Neural cell (in vitro differentiated cells): ENCODE data around the gene TNS1.

Experiments used
- CTCF ChIP-seq: fragments of 450-650 bp; IDR thresholded peaks from 2 replicates; pipeline ENCODE4 v1.5.1; 2014; ENCODE audit warnings: antibody characterized with exemption, mild to moderate bottlenecking, moderate library complexity; ENCODE audit not compliant: poor library complexity, severe bottlenecking
- EP300 ChIP-seq: fragments of 450-650 bp; conservative IDR thresholded peaks from 2 replicates; pipeline ENCODE4 v1.6.1; 2014; ENCODE audit warnings: antibody characterized with exemption, mild to moderate bottlenecking, moderate library complexity; ENCODE audit not compliant: poor library complexity, severe bottlenecking
- EZH2 ChIP-seq: fragments of 200-600, 300-800 bp; shearing (Covaris generic), sonication (generic); IDR thresholded peaks from 2 replicates; pipeline ENCODE4 v1.6.1; 2014; ENCODE audit warnings: antibody characterized with exemption, low read length, borderline replicate concordance, mild to moderate bottlenecking; ENCODE audit not compliant: insufficient read depth, poor library complexity, severe bottlenecking
- POLR2AphosphoS5 ChIP-seq: IDR thresholded peaks from 2 replicates; pipeline ENCODE4 v1.6.1; 2012
- REST ChIP-seq: IDR thresholded peaks from 2 replicates; pipeline ENCODE4 v1.6.1; 2012; ENCODE audit warnings: borderline replicate concordance

DNA sequence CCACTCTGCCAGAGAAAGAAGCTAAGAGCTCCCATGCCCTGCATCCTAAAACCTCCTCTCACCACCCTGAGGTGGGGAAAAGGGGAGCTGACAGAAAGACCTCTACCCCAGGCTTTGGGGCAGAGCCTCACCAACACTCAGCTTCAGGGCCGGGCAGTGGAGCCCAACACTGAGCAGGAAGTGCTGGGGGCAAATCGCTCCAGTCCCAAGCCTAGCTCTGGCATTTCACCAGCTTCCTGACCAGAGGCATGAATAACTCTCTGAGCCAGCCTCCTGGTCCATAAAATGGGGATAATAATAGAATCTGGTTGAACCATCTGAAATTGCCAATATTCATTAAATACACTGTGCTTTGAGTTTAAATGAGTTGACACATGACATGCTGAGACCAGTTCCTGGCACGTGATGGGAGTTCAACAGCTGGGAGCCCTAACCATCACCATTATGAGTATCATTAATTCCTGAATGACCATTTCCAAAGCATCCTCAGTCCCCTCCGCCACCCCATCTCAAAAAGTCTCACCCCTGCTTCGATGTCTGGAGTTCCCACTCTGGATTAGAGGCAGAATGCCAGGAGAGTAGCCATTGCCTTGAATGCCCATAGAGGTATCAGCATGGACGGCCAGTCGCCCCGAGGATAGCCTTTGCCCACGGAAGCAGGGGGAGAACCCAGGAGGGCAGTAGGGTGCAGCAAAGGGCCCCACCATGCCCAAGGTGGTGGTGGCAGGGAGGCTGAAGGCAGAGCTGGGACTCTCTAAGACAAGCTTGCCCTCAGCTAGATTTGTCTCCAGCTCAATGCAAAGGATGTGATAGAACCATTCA, 153.4 kb downstream of the TNS1 start:
- TF ChIP-seq CTCF (no peak), REST (no peak), POLR2AphosphoS5 (no peak), EZH2 (no peak), EP300 (no peak)
